Measurements from ENCODE around the gene ALOXE3.

GRCh38 chr17:8084250-8084649 is 34.1 kb downstream of the ALOXE3 start:
- TF ChIP-seq BHLHE40 (IDR thresholded peaks at IDR 0.05; ENCODE audit: borderline replicate concordance) (no peak), ELF4 (IDR thresholded peaks at IDR 0.05) (no peak), FOXK2 (IDR thresholded peaks at IDR 0.05) (no peak), TARDBP (IDR thresholded peaks at IDR 0.05) (no peak), NFRKB (IDR thresholded peaks at IDR 0.05) (no peak), SP1 (IDR thresholded peaks at IDR 0.05) (no peak), PKNOX1 (IDR thresholded peaks at IDR 0.05) (no peak), ARNT (IDR thresholded peaks at IDR 0.05) (no peak), LEF1 (IDR thresholded peaks at IDR 0.05; ENCODE audit: borderline replicate concordance) (no peak)
